Tibial artery (tissue), 4 donors: ENCODE measurements around the gene MSRB3.

Experiments used
- DNase-seq, 2 donors: peaks; one replicate each; pipeline ENCODE4 v3.0.0-alpha.2; 2019
- H3K27ac ChIP-seq, 2 donors: fragments of 200-600 bp; sonication (generic) in 1 of 2; 1 replicate in 1 of 2; 2 replicates in 1 of 2; pipeline ENCODE4 v1.5.1; 2018 to 2019; ENCODE audit warnings: mild to moderate bottlenecking in 1 of 2
- H3K27me3 ChIP-seq, 2 donors: fragments of 200-600 bp; sonication (generic) in 1 of 2; one replicate each; pipeline versions ENCODE4 v1.5.1 to v1.6.0; 2016 to 2019
- H3K36me3 ChIP-seq, 3 donors: fragments of 200-600 bp; sonication (generic) in 2 of 3; one replicate each; pipeline ENCODE4 v1.5.1; 2016 to 2019; ENCODE audit warnings: mild to moderate bottlenecking in 2 of 3
- H3K4me1 ChIP-seq, 4 donors: fragments of 200-600 bp; sonication (generic) in 2 of 4; 1 replicate in 3 of 4; 2 replicates in 1 of 4; pipeline ENCODE4 v1.5.1; 2016 to 2019
- H3K4me3 ChIP-seq, 2 donors: fragments of 200-600 bp; sonication (generic) in 1 of 2; 1 replicate in 1 of 2; 2 replicates in 1 of 2; pipeline ENCODE4 v1.5.1; 2018 to 2019; ENCODE audit warnings: mild to moderate bottlenecking in 2 of 2
- H3K9me3 ChIP-seq, 3 donors: fragments of 200-600 bp; sonication (generic) in 1 of 3; one replicate each; pipeline ENCODE4 v1.5.1; 2016 to 2019
- intact Hi-C: fragments of 100-400 bp; cut with DNase I; formaldehyde crosslinking; loops from one replicate; pipeline ENCODE4 v1.15.0; 2023; ENCODE audit warnings: low total_unique reads
- TF ChIP-seq, protein P1 (sequence below), 2 experiments: fragments of 200-600 bp in 1 of 2; fragments of 450-650 bp in 1 of 2; IDR thresholded peaks; one replicate each; pipeline ENCODE4 v1.5.1; 2017 to 2019; ENCODE audit warnings: antibody characterized with exemption in 2 of 2, mild to moderate bottlenecking in 1 of 2, moderate library complexity in 1 of 2

Gene MSRB3

GRCh38 chr12:65510007-65510406 lies 231.5 kb downstream of the MSRB3 start:
- intact Hi-C loops = no loop called here

GRCh38 chr12:65510584-65511050 lies 232.1 kb downstream of the MSRB3 start:
- DNase-seq = no peak
- no peaks in the 10 kb centered on the region for H3K9me3 ChIP-seq
- peaks cover 0 to 19% (median 13%) of the 10 kb centered on the region in 4 donors for H3K4me1 ChIP-seq
- no peaks in the 10 kb centered on the region for H3K27me3 ChIP-seq
- intact Hi-C loops = no loop called here
- no peak overlapping the region for H3K27ac ChIP-seq
- no peak overlapping the region for H3K4me3 ChIP-seq
- no peaks in the 10 kb centered on the region for H3K36me3 ChIP-seq
- TF ChIP-seq, protein P1, sequence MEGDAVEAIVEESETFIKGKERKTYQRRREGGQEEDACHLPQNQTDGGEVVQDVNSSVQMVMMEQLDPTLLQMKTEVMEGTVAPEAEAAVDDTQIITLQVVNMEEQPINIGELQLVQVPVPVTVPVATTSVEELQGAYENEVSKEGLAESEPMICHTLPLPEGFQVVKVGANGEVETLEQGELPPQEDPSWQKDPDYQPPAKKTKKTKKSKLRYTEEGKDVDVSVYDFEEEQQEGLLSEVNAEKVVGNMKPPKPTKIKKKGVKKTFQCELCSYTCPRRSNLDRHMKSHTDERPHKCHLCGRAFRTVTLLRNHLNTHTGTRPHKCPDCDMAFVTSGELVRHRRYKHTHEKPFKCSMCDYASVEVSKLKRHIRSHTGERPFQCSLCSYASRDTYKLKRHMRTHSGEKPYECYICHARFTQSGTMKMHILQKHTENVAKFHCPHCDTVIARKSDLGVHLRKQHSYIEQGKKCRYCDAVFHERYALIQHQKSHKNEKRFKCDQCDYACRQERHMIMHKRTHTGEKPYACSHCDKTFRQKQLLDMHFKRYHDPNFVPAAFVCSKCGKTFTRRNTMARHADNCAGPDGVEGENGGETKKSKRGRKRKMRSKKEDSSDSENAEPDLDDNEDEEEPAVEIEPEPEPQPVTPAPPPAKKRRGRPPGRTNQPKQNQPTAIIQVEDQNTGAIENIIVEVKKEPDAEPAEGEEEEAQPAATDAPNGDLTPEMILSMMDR (IDR thresholded peaks at IDR 0.05) = no peak

More at GRCh38 chr12:65510007-65510406, 231.5 kb downstream of the MSRB3 start:
- no peak for DNase-seq
- H3K4me3 ChIP-seq = no peak overlapping the region
- no peaks in the 10 kb centered on the region for H3K27me3 ChIP-seq
- no peak overlapping the region for H3K27ac ChIP-seq
- TF ChIP-seq, protein P1 (IDR thresholded peaks at IDR 0.05) = no peak
- no peaks in the 10 kb centered on the region for H3K36me3 ChIP-seq
- peaks cover 0 to 19% (median 13%) of the 10 kb centered on the region in 4 donors for H3K4me1 ChIP-seq
- no peaks in the 10 kb centered on the region for H3K9me3 ChIP-seq

DNA sequence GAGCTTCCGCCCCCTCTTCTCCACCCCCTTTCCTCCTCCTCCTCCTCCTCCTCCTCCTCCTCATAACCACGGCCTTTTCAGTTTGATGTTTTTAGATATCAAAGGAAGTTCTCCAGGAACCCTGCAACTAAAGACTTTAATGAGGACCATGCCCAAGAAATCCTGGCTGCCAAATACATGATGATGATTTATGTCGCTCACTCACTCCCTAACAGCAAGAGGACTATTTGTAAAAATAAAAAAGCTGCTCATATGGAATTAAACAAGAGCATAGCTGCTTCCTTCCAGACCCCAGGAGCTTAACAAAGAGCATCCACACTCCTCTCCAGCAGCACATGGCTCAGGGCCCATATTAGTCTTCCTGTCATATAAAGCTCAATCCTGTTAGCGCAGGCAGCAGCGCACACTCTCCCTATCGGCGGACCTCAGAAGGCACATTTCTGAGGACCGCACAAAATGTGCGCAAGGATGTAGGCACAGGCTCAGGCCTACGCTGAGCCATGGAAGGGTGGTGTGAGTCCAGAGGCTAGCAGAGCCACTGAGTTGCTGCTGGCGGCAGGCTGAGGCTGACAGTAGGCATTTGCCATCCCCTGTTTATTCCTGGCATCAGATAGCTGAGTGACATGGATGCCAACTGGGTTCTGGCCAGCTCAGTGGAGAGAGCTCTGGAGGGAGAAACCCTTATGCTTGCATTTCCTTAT lies 232.8 kb downstream of the MSRB3 start:
- peaks cover 0 to 19% (median 13%) of the 10 kb centered on the region in 4 donors for H3K4me1 ChIP-seq
- H3K9me3 ChIP-seq = no peaks in the 10 kb centered on the region
- peak in 1 of 2 donors; percentile 67 for DNase-seq
- H3K27me3 ChIP-seq = no peaks in the 10 kb centered on the region
- intact Hi-C loops = no loop called here
- no peaks in the 10 kb centered on the region for H3K36me3 ChIP-seq
- H3K27ac ChIP-seq = no peak overlapping the region
- TF ChIP-seq, protein P1 (IDR thresholded peaks at IDR 0.05) = no peak
- H3K4me3 ChIP-seq = no peak overlapping the region

DNA sequence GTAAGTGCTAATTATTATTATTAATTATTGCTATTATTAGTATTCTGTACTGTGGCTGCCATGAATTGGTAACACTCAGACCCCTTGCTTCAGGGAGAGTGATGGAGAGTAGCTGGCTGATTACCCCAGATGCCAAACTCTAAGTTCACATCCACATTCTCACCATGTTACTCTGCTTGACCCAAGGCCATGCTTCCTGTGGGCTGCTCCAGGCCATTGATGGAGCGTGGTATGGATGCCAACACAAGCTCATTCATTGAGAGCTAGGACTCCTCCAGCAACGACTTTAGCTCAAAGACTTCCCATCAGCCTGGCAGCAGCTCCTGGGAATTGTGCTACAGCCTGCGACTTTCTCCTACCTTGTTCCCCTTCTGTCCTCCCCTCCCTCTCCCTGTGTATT lies 233.4 kb downstream of the MSRB3 start:
- H3K9me3 ChIP-seq = no peaks in the 10 kb centered on the region

More for the DNA sequence above, 233.4 kb downstream of the MSRB3 start:
- intact Hi-C loops = no loop called here
- DNase-seq = no peak
- Histone ChIP-seq H3K4me3 (no peak overlapping the region), H3K27me3 (no peaks in the 10 kb centered on the region), H3K27ac (no peak overlapping the region), H3K36me3 (no peaks in the 10 kb centered on the region), H3K4me1 (peaks cover 0 to 19% (median 13%) of the 10 kb centered on the region in 4 donors)
- TF ChIP-seq, protein P1 (IDR thresholded peaks at IDR 0.05) = no peak
